Keratinocyte (primary cell): ENCODE data around the gene NUMB. TPM values are rescaled to one million over a fixed set of nuclear protein-coding genes. Genes with fewer than 3 reads are reported as not detected.

Experiments used
- DNase-seq: peaks from one replicate; pipeline ENCODE4 v3.0.0-alpha.2; 2011; ENCODE audit warnings: low read depth, missing footprints, low spot score
- FAIRE-seq: peaks from 2 replicates; lab custom pipeline; 2011; peaks lifted over from hg19 to GRCh38; lab: Jason Lieb, UNC
- H2AFZ ChIP-seq: 2 replicates; pipeline ENCODE4 v1.6.0; 2012; ENCODE audit warnings: low read length, control low read depth, inconsistent platforms; ENCODE audit not compliant: control insufficient read depth
- H3K27ac ChIP-seq: 2 replicates; pipeline ENCODE4 v1.5.1; 2011; ENCODE audit warnings: low read length; ENCODE audit not compliant: control insufficient read depth, insufficient read depth
- H3K27me3 ChIP-seq: 3 replicates; pipeline ENCODE4 v1.6.0; 2011; ENCODE audit warnings: low read length; ENCODE audit not compliant: control insufficient read depth, insufficient read depth; ENCODE audit errors: extremely low read depth
- H3K36me3 ChIP-seq, 2 experiments: 2 replicates in 1 of 2; 3 replicates in 1 of 2; pipeline ENCODE4 v1.5.1; 2011; ENCODE audit warnings: low read length in 2 of 2, mild to moderate bottlenecking in 1 of 2; ENCODE audit not compliant: control insufficient read depth in 2 of 2, insufficient read depth in 2 of 2; ENCODE audit errors: extremely low read depth in 1 of 2
- H3K4me1 ChIP-seq: 3 replicates; pipeline ENCODE4 v1.5.1; 2011; ENCODE audit warnings: low read length; ENCODE audit not compliant: control insufficient read depth, insufficient read depth; ENCODE audit errors: extremely low read depth
- H3K4me2 ChIP-seq: 3 replicates; pipeline ENCODE4 v1.6.0; 2011; ENCODE audit warnings: low read depth, low read length; ENCODE audit not compliant: control insufficient read depth, insufficient read depth; ENCODE audit errors: extremely low read depth
- H3K4me3 ChIP-seq, 3 experiments: fragments of 200-600 bp in 1 of 3; sonication (generic) in 1 of 3; 2 replicates in 2 of 3; 3 replicates in 1 of 3; pipeline ENCODE4 v1.5.1; 2011 to 2016; ENCODE audit warnings: low read length in 3 of 3, mild to moderate bottlenecking in 3 of 3, control low read depth in 2 of 3, inconsistent platforms in 1 of 3, low read depth in 1 of 3, mixed read lengths in 1 of 3, mixed run types in 1 of 3, moderate library complexity in 1 of 3; ENCODE audit not compliant: control insufficient read depth in 2 of 3, insufficient read depth in 2 of 3; ENCODE audit errors: extremely low read depth in 1 of 3
- H3K79me2 ChIP-seq: 2 replicates; pipeline ENCODE4 v1.6.0; 2012; ENCODE audit warnings: low read length; ENCODE audit not compliant: control insufficient read depth, insufficient read depth
- H3K9ac ChIP-seq: 3 replicates; pipeline ENCODE4 v1.6.0; 2011; ENCODE audit warnings: low read length; ENCODE audit not compliant: control insufficient read depth, insufficient read depth; ENCODE audit errors: extremely low read depth
- H3K9me1 ChIP-seq: 3 replicates; pipeline ENCODE4 v1.6.0; 2011; ENCODE audit warnings: low read length; ENCODE audit not compliant: control insufficient read depth, insufficient read depth; ENCODE audit errors: extremely low read depth
- H3K9me3 ChIP-seq: 2 replicates; pipeline ENCODE4 v1.5.1; 2012; ENCODE audit warnings: low read depth, low read length; ENCODE audit not compliant: control insufficient read depth
- H4K20me1 ChIP-seq: 3 replicates; pipeline ENCODE4 v1.6.0; 2011; ENCODE audit warnings: low read length; ENCODE audit not compliant: control insufficient read depth, insufficient read depth; ENCODE audit errors: extremely low read depth
- EZH2 ChIP-seq: IDR thresholded peaks from one replicate; pipeline ENCODE4 v1.6.1; 2012; ENCODE audit warnings: inconsistent platforms, mild to moderate bottlenecking, low read length, moderate library complexity
- dilution Hi-C: fragments of 300-500 bp; cut with MboI; formaldehyde crosslinking; loops from one replicate; pipeline ENCODE4 v1.7.0; 2020; ENCODE audit warnings: low sequenced_read_pairs; ENCODE audit not compliant: extremely low pct_ligation_motif_present
- polyA plus RNA-seq, 5 experiments: library from polyadenylated mRNA; depleted of rRNA in 3 of 5; stranded (reverse) in 3 of 5; stranded (forward) in 1 of 5; unstranded in 1 of 5; fragments of >200 nt; gene quantifications; 1 replicate in 1 of 5; 2 replicates in 3 of 5; 3 replicates in 1 of 5; pipeline versions ENCODE4 v1.2.1 to v1.2.3, GENCODE V29; 2011 to 2012; ENCODE audit warnings: missing spikeins in 2 of 5, low read depth in 1 of 5, low replicate concordance in 1 of 5
- TF ChIP-seq, protein P1 (sequence below), 3 experiments: IDR thresholded peaks in 1 of 3; conservative IDR thresholded peaks in 1 of 3; optimal IDR thresholded peaks in 1 of 3; 2 replicates in 2 of 3; 3 replicates in 1 of 3; pipeline versions ENCODE3 to v1.5.1; 2011; ENCODE audit warnings: low read length in 3 of 3, mild to moderate bottlenecking in 3 of 3, moderate library complexity in 2 of 3, control low read depth in 1 of 3, inconsistent platforms in 1 of 3; ENCODE audit not compliant: insufficient read depth in 2 of 3; ENCODE audit errors: extremely low read depth in 1 of 3

Gene NUMB
- polyA plus RNA-seq, 1 donor (not counting 4 experiments of a cell fraction or from before 2014, with no cell fraction given) = 110 TPM

DNA sequence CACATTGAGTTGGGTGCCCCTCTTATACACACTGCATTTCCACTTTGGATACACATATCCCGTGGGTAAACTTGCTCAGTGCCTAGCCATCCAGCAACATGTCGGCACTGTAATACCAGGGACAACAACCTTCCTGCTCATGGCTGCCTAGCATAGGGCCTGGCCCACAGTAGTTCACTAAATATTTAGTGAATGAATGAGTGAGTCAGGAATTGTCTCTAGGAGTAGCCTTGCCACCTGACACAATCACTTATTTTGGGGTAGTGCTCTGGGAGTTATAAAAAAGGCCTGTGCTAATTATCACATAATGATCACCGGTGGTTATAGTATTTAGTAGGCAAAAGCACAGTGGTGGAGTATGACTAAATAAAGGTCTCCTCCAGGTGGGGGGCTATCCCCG, 8.5 kb upstream of the NUMB start:
- no peak for FAIRE-seq
- Histone ChIP-seq H2AFZ (no peak overlapping the region), H3K36me3 (no peaks in the 10 kb centered on the region), H3K9ac (no peak overlapping the region), H3K27me3 (no peaks in the 10 kb centered on the region), H3K9me3 (no peaks in the 10 kb centered on the region), H3K4me2 (no peak overlapping the region), H3K9me1 (no peaks in the 10 kb centered on the region), H4K20me1 (no peaks in the 10 kb centered on the region), H3K4me3 (no peak overlapping the region), H3K4me1 (peaks cover 19% of the 10 kb centered on the region), H3K27ac (no peak overlapping the region), H3K79me2 (no peaks in the 10 kb centered on the region)
- dilution Hi-C loops = no loop called here
- no peak for DNase-seq
- no peak for TF ChIP-seq EZH2
- TF ChIP-seq, protein P1, sequence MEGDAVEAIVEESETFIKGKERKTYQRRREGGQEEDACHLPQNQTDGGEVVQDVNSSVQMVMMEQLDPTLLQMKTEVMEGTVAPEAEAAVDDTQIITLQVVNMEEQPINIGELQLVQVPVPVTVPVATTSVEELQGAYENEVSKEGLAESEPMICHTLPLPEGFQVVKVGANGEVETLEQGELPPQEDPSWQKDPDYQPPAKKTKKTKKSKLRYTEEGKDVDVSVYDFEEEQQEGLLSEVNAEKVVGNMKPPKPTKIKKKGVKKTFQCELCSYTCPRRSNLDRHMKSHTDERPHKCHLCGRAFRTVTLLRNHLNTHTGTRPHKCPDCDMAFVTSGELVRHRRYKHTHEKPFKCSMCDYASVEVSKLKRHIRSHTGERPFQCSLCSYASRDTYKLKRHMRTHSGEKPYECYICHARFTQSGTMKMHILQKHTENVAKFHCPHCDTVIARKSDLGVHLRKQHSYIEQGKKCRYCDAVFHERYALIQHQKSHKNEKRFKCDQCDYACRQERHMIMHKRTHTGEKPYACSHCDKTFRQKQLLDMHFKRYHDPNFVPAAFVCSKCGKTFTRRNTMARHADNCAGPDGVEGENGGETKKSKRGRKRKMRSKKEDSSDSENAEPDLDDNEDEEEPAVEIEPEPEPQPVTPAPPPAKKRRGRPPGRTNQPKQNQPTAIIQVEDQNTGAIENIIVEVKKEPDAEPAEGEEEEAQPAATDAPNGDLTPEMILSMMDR (optimal IDR thresholded peaks at IDR 0.05 in 1 of 3, IDR thresholded peaks at IDR 0.05 in 1 of 3, conservative IDR thresholded peaks at IDR 0.05 in 1 of 3; ENCODE audit: extremely low read depth in 1 of 3, insufficient read depth in 2 of 3, low read length in 3 of 3) = no peak

DNA sequence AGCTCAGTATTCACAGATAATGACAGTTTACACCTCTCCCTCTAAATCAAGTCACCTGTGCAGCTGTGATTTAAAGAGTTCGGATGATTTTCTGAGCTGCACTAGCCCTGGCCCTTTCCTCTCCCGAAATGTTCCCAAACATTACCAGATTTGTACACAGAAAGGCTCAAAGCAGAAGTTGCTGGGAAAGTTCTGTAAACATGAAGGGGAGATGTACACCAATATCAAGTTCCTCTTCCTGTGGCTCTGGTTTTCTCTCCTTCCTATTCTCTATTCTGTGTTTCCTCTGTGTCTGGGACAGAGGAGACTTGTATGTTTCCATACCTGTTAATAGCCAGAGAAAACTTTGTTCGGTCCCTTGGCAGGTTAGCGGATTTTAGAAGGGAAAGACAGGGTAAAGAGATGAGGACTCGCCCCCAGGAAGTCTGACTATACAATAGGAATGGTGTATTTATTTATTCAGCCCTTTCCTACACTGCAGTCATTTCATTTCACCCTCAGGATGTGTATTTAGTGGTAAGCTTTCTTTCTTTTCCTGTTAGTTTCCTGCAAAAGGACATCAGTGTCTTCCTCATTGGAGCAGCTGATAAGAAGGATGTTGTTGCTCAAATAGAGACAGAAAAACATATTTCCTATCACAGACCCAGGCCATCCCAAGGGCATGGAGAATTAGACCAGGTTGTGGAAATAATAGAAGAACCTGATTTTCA, 7.6 kb upstream of the NUMB start:
- Histone ChIP-seq H3K36me3 (no peaks in the 10 kb centered on the region), H3K9ac (no peak overlapping the region), H3K79me2 (no peaks in the 10 kb centered on the region), H3K4me2 (no peak overlapping the region), H4K20me1 (no peaks in the 10 kb centered on the region), H3K4me3 (no peak overlapping the region), H3K27me3 (no peaks in the 10 kb centered on the region), H3K9me3 (no peaks in the 10 kb centered on the region), H2AFZ (no peak overlapping the region), H3K27ac (no peak overlapping the region), H3K4me1 (peaks cover 27% of the 10 kb centered on the region), H3K9me1 (no peaks in the 10 kb centered on the region)
- TF ChIP-seq, protein P1 (optimal IDR thresholded peaks at IDR 0.05 in 1 of 3, IDR thresholded peaks at IDR 0.05 in 1 of 3, conservative IDR thresholded peaks at IDR 0.05 in 1 of 3; ENCODE audit: extremely low read depth in 1 of 3, insufficient read depth in 2 of 3, low read length in 3 of 3) = no peak
- TF ChIP-seq EZH2 = no peak
- DNase-seq (no peak), FAIRE-seq (no peak)
- dilution Hi-C loops = no loop called here
